HG02885 (cell line): ENCODE measurements around the gene PAK1IP1.
"Not testable (repeated sequence)": the region's sequence is repeated elsewhere in the genome, so short reads cannot be mapped to it uniquely, and the experiment has no call there.

Source experiments
- ATAC-seq: cut with Tn5 transposase; IDR thresholded peaks from one replicate; pipeline ENCODE4 v1.9.1; 2021; ENCODE audit warnings: mild to moderate bottlenecking; ENCODE audit not compliant: unreplicated experiment, poor library complexity

The PAK1IP1 gene

DNA sequence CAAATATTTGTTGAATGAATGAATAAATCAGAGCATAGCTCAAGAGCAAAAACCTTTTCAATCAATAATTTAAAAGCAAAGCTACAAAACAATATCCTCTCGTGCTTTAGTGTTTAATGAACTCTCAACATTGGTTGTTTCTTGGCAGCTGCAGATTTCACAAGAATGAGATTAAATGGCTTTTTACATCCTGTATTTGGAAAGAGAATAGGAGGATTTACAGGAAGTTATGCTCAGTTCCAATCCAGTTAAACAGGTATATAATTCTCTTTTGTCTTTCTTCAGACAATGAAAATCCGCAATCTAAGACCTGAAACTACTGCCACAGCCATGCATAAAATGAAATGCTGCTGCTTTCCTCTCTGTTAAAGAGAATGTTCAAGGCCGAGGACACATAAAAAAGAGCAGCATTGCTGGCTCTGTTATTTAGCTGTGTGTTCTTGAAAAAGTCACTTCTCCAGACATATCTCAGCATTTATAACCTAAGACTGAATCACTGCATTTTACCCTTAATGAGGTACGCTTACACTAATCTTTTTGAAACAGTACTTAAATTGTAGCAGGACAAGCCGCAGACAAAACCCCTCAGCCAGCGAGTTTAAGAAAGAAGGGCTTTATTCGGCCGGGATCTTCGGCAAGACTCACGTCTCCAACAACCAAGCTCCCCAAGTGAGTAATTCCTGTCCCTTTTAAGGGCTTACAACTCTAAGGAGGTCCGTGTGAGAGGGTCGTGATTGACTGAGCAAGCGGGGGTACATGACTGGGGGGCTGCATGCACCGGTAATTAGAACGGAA is 3.9 kb upstream of the PAK1IP1 start:
- no peak for ATAC-seq

- ATAC-seq: no peak
Observed at GRCh38 chr6:10692965-10693538, 1.7 kb upstream of the PAK1IP1 start.

DNA sequence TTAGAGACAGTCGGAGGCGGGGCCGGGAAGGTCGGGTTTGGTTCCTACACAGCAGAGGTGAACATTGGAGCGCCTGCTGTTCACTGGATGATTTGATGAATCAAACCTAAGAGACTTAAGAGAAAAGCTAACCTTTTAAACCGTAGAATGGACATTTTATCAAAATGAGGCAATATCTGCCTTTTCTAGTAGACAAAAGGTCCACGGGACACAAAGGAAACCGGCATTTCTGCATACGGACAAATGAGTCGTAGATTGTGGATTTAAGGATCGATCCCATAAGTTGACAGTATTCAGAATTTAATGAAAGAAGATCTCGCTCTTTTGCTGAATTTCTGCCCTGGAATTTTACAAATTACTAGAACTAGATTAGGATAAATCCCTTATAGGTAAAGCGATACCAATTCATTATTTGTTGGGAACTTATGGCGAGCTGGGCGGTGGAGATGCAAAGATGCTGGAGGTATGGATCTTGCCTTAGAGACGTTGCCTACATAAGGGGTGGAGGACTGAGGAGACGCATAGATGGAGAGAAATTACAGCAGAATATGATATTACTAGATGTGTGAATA is 400 bp downstream of the PAK1IP1 start:
- ATAC-seq: no peak

GRCh38 chr6:10696655-10697054 is 1.9 kb downstream of the PAK1IP1 start:
- ATAC-seq: no peak

GRCh38 chr6:10713962-10714361 is 19.2 kb downstream of the PAK1IP1 start:
- ATAC-seq: no peak

DNA sequence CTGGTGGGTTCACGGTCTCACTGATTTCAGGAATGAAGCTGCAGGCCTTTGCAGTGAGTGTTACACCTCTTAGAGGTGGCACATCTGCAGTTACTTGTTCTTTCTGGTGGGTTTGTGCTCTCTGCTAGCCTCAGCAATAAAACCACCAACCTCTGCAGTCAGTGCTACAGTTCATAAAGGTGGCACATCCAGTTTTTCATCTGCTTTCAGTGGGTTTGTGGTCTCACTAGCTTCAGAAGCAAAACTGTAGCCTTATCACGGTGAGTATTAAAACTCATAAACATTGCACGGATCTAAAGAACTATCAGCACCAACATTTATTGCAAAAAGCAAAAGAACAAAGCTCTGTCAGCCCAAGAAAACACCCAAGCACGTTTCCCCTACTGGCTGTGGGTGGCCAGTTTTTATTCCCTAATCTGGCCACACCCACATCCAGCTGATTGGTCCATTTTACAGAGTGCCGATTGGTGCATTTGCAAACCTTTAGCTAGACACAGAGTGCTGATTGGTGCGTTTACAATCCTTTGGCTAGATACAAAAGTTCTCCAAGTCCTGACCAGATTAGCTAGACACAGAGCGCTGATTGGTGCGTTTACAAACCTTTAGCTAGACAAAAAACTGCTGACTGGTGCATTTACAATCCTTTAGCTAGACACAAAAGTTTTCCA is 24.7 kb downstream of the PAK1IP1 start:
- no peak for ATAC-seq

GRCh38 chr6:10719964-10720264 is 25.1 kb downstream of the PAK1IP1 start:
- no peak for ATAC-seq

GRCh38 chr6:10720265-10720959 is 25.6 kb downstream of the PAK1IP1 start:
- ATAC-seq: peak; percentile 29

GRCh38 chr6:10720960-10721849 is 26.4 kb downstream of the PAK1IP1 start:
- not testable (repeated sequence) for ATAC-seq

- no peak for ATAC-seq
Observed at GRCh38 chr6:10721850-10722569, 27.2 kb downstream of the PAK1IP1 start.

GRCh38 chr6:10722570-10722819 is 27.7 kb downstream of the PAK1IP1 start:
- no peak for ATAC-seq

DNA sequence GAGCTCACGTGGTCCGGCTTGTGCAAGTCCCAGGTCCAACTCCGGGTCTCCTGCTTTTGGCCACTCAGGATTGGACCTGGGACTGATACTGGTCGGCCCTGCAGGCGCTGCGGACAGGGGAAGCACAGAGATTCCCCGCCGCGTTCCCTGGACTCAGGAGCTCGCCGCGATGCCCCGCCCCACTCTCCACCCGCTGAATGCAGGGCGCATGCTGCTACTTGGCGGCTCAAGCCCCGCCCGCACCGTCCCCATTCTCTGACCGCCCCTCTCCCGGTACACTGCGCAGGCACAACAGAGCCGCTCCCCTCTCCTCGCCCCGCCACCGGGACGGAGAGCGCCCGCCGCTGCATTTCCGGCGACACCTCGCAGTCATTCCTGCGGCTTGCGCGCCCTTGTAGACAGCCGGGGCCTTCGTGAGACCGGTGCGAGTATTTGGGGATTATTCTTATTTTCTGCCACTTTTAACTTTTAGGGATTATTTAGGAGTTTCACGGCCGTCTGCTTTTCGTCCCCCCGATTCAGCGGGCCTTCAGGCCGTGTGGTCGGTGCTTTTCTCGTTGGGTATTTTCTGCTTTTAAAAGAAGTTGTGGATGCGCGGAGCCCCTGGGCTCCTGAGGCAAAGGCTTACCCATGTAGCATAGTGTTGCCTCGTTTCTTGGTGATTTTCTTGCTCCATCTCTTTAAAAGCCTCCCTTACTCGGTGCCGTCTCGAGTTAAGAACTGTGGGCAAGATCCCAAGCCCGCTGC is 28.2 kb downstream of the PAK1IP1 start, which contains the start of gene TMEM14C:
TMEM14C (plus strand) TSS at position 251 of the 747 bp plus-strand sequence. CDS start 1,544 bp downstream, outside the sequence.
- ATAC-seq: peak; percentile 94

DNA sequence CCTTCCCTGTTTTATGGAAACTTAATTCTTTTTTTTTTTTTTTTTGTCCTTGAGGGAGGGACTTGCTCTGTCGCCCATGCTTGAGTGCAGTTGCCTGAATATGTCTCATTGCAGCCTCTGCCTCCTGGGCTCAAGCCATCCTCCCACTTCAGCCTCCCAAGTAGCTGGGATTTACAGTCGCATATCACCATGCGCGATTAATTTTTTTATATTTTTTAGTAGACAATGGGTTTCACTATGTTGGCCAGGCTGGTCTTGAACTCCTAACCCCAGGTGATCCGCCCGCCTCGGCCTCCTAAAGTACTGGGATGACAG is 28.8 kb downstream of the PAK1IP1 start:
- no peak for ATAC-seq

- no peak for ATAC-seq
Observed at GRCh38 chr6:10725044-10725443, 30.3 kb downstream of the PAK1IP1 start.

DNA sequence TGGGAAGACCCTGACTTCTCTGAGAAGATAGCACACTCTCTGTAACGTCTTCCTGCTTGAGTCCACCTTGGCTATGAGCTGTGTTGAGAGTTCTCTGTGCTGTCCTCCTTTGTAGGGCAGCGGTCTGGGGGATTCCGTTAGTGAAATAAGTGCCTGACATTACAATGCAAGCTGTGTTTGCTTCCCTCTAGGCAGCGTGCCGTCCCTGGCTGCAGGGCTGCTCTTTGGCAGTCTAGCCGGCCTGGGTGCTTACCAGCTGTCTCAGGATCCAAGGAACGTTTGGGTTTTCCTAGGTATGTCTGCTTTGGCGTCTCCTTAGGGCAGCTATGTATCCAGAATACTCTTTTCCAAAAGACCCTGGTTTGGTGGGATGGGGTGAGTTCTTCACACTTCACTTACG is 30.9 kb downstream of the PAK1IP1 start:
- no peak for ATAC-seq

GRCh38 chr6:10730254-10730653 is 35.5 kb downstream of the PAK1IP1 start:
- ATAC-seq: no peak

GRCh38 chr6:10733151-10733715 is 38.5 kb downstream of the PAK1IP1 start:
- no peak for ATAC-seq

DNA sequence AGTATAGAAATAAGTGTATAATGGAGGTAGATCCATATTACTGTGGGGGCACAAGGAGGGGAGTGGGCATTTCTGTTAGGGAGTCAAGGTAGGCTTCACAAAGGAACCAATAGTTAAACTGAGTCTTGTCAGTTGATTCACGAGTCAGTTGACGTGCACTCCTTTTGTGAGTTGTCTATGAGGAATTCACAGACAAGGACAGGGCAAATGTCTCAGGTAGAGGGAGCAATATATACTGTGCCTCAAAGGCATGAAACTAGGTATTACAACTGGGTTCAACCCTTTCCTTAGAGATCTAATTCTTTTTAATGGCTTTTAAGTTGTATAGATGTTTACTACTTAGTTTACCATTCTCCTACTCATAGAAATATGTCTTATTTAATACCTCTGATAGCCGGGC is 39.1 kb downstream of the PAK1IP1 start:
- no peak for ATAC-seq
